Measurements from ENCODE around the gene HEPACAM2. TPM values are rescaled to one million over a fixed set of nuclear protein-coding genes. Genes with fewer than 3 reads are reported as not detected.

HEPACAM2 gene
- polyA plus RNA-seq, 2 of the 4 experiments (the other 2 are of a cell fraction) = 0.05 TPM; not detected in 1

DNA sequence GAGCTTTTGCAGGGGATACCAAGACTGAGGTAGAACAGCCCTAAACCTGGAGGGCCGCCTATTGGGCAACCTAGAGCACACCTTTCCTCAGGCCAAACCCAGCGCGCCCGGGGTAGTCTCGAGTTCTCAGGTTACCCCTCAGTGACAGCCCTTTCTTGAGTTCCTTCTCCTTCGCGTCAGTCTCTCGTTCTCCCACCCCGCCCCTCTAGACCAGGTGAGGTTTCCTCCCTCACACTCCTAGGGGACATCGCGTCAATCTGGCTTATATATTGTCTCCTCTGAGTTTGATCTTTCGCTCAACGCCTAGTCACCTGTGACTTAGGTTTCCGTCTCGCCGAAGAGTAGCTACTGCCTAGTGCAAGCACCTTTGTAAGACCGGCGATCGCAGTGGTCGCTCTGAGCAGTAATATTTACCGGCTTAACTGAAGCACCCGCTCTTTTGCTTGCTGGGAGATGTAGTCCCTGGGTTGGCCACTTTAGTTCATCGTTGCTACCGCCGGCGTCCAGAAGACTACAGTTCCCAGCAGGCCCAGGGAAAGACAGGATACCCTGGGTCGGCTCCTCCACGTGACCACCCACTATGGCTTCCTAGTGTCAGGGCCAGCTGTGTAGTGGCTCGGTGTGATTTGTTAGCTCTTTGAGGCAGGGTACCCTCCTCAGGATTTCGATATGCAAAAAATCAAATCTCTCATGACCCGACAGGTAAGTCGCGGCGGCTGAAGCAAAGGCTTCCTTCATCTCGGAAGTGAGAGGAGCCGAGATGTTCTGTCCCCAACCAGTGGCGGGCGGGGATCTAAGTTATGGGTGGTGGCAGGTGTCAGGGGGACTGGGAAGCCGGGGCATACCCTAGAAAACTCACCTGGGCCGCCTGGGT is 5.8 kb upstream of the HEPACAM2 start, which contains the start of gene VPS50 (continued):
- TF ChIP-seq, protein P1, sequence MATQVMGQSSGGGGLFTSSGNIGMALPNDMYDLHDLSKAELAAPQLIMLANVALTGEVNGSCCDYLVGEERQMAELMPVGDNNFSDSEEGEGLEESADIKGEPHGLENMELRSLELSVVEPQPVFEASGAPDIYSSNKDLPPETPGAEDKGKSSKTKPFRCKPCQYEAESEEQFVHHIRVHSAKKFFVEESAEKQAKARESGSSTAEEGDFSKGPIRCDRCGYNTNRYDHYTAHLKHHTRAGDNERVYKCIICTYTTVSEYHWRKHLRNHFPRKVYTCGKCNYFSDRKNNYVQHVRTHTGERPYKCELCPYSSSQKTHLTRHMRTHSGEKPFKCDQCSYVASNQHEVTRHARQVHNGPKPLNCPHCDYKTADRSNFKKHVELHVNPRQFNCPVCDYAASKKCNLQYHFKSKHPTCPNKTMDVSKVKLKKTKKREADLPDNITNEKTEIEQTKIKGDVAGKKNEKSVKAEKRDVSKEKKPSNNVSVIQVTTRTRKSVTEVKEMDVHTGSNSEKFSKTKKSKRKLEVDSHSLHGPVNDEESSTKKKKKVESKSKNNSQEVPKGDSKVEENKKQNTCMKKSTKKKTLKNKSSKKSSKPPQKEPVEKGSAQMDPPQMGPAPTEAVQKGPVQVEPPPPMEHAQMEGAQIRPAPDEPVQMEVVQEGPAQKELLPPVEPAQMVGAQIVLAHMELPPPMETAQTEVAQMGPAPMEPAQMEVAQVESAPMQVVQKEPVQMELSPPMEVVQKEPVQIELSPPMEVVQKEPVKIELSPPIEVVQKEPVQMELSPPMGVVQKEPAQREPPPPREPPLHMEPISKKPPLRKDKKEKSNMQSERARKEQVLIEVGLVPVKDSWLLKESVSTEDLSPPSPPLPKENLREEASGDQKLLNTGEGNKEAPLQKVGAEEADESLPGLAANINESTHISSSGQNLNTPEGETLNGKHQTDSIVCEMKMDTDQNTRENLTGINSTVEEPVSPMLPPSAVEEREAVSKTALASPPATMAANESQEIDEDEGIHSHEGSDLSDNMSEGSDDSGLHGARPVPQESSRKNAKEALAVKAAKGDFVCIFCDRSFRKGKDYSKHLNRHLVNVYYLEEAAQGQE (IDR thresholded peaks at IDR 0.05) = no peak
- TF ChIP-seq, protein P2, sequence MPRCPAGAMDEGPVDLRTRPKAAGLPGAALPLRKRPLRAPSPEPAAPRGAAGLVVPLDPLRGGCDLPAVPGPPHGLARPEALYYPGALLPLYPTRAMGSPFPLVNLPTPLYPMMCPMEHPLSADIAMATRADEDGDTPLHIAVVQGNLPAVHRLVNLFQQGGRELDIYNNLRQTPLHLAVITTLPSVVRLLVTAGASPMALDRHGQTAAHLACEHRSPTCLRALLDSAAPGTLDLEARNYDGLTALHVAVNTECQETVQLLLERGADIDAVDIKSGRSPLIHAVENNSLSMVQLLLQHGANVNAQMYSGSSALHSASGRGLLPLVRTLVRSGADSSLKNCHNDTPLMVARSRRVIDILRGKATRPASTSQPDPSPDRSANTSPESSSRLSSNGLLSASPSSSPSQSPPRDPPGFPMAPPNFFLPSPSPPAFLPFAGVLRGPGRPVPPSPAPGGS (IDR thresholded peaks at IDR 0.05) = 0 out of 3 replicates have a peak, but pooled peaks have one; percentile 38
- TF ChIP-seq RCOR1 (IDR thresholded peaks at IDR 0.05; ENCODE audit: low read depth, low read length) (no peak), KDM5A (IDR thresholded peaks at IDR 0.05) (peak; percentile 99), ZNF302 (CRISPR knock-in tag; IDR thresholded peaks at IDR 0.05) (no peak), GATA3 (IDR thresholded peaks at IDR 0.05; ENCODE audit: borderline replicate concordance) (peak; percentile 33; the same call in 1 of the 2 replicates), TFCP2L1 (CRISPR knock-in tag; IDR thresholded peaks at IDR 0.05) (no peak)

DNA sequence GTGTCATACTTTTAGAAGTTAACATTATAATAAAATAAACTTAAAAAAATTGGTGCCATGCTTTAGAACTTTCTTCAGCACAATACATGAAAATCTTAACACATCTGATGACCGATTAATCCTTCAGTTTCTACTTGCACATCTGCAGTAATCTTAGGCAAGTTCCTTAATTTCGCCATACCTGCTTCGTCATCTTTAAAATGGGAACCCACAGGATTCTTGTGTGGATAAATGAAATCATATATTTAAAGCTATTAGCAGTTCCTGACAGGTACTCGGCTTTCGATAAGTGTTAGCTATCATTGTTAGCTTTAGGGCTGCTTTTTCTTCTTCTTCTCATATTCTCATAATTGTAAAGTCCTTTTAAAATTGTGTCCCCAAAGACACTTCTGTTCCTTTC is 5.0 kb upstream of the HEPACAM2 start:
- no peak for FAIRE-seq
- H3K4me3 ChIP-seq = peak overlapping the region; percentile 58
- no peaks in the 10 kb centered on the region for H3K9me3 ChIP-seq
- ATAC-seq = no peak
- peak overlapping the region; percentile 71 to 86; a peak in 4 of 6 replicates for H3K27ac ChIP-seq
- WGBS (ENCODE audit: missing lambda C conversion rate) = 22% methylated on average over 5 of the region's 5 CpGs
- POLR2A ChIA-PET = interaction anchor here (0.6 to 1.0 kb wide), 3 partner anchors 60 to 659 kb away, joined by 3 read pairs; partner anchors contain the start of gene TFPI2
- DNase-seq (ENCODE audit: low read depth in 1 of 2, low spot score in 1 of 2) = no peak
- no peak for TF ChIP-seq HDAC2 (IDR thresholded peaks at IDR 0.05)
- TF ChIP-seq CHD4 (IDR thresholded peaks at IDR 0.05; ENCODE audit: borderline replicate concordance) = no peak
- TF ChIP-seq KDM1A (IDR thresholded peaks at IDR 0.05; ENCODE audit: low read depth) = no peak
- no peak for TF ChIP-seq POLR2A (IDR thresholded peaks at IDR 0.05; ENCODE audit: low read length)
- TF ChIP-seq HOXB13 (CRISPR knock-in tag; IDR thresholded peaks at IDR 0.05; ENCODE audit: low read depth) = no peak
- TF ChIP-seq EHMT2 (IDR thresholded peaks at IDR 0.05; ENCODE audit: low read depth) = no peak
- TF ChIP-seq, protein P3, sequence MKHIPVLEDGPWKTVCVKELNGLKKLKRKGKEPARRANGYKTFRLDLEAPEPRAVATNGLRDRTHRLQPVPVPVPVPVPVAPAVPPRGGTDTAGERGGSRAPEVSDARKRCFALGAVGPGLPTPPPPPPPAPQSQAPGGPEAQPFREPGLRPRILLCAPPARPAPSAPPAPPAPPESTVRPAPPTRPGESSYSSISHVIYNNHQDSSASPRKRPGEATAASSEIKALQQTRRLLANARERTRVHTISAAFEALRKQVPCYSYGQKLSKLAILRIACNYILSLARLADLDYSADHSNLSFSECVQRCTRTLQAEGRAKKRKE (CRISPR knock-in tag; IDR thresholded peaks at IDR 0.05; ENCODE audit: low read depth) = no peak
- no peak for TF ChIP-seq RFX5 (IDR thresholded peaks at IDR 0.05)
- peak overlapping the region; percentile 97 for H3K4me2 ChIP-seq
- CTCF ChIA-PET = interaction anchor here (0.8 to 1.0 kb wide), 2 partner anchors 14 to 183 kb away, joined by 3 read pairs; no protein-coding TSS in a partner anchor
- H3K4me1 ChIP-seq = peaks cover 15% of the 10 kb centered on the region; the same call in 2 of the 3 replicates

DNA sequence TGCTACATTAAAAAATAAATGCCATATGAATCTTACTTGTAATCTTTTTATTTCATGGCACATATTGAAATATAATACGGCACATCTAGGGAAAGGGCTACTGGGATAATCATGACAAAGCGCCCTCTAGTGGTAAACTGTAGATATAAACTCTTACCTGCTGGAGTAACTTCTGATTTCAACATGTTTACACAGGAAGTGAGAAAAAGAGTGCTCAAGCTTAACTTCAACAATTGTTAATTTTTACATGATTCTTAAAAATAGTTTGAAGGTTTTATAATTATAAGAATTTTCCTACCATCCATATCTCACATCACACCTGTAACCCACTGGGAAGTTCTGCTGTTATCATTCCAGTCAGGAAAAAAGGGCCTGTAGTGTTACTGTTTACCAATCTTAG is 2.0 kb upstream of the HEPACAM2 start:
- ChIA-PET CTCF (interaction anchor here (0.6 to 3.5 kb wide), 16 partner anchors 9 to 827 kb away, joined by 3 to 22 read pairs (median 4); no protein-coding TSS in a partner anchor), POLR2A (no interaction called here)
- H3K4me3 ChIP-seq = no peak overlapping the region
- WGBS (ENCODE audit: missing lambda C conversion rate) = 5% methylated on average over 2 of the region's 2 CpGs
- FAIRE-seq (no peak), DNase-seq (ENCODE audit: low read depth in 1 of 2, low spot score in 1 of 2) (peak; percentile 38 to 65), ATAC-seq (no peak)
- H3K4me1 ChIP-seq = peaks cover 11% of the 10 kb centered on the region; the same call in 2 of the 3 replicates
- TF ChIP-seq EP300 (IDR thresholded peaks at IDR 0.05) (no peak), KDM5A (IDR thresholded peaks at IDR 0.05) (no peak), RAD21 (conservative IDR thresholded peaks at IDR 0.05 in 1 of 2, IDR thresholded peaks at IDR 0.05 in 1 of 2) (peak; percentile 53 to 63), MAFK (IDR thresholded peaks at IDR 0.05; ENCODE audit: partially characterized antibody) (no peak), SMC3 (IDR thresholded peaks at IDR 0.05) (peak; percentile 68), TFCP2L1 (CRISPR knock-in tag; IDR thresholded peaks at IDR 0.05) (no peak)
- TF ChIP-seq, protein P4, sequence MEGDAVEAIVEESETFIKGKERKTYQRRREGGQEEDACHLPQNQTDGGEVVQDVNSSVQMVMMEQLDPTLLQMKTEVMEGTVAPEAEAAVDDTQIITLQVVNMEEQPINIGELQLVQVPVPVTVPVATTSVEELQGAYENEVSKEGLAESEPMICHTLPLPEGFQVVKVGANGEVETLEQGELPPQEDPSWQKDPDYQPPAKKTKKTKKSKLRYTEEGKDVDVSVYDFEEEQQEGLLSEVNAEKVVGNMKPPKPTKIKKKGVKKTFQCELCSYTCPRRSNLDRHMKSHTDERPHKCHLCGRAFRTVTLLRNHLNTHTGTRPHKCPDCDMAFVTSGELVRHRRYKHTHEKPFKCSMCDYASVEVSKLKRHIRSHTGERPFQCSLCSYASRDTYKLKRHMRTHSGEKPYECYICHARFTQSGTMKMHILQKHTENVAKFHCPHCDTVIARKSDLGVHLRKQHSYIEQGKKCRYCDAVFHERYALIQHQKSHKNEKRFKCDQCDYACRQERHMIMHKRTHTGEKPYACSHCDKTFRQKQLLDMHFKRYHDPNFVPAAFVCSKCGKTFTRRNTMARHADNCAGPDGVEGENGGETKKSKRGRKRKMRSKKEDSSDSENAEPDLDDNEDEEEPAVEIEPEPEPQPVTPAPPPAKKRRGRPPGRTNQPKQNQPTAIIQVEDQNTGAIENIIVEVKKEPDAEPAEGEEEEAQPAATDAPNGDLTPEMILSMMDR (IDR thresholded peaks at IDR 0.05) = peak; percentile 86
- TF ChIP-seq, protein P5, sequence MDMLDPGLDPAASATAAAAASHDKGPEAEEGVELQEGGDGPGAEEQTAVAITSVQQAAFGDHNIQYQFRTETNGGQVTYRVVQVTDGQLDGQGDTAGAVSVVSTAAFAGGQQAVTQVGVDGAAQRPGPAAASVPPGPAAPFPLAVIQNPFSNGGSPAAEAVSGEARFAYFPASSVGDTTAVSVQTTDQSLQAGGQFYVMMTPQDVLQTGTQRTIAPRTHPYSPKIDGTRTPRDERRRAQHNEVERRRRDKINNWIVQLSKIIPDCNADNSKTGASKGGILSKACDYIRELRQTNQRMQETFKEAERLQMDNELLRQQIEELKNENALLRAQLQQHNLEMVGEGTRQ (IDR thresholded peaks at IDR 0.05) = no peak
- no peaks in the 10 kb centered on the region for H3K9me3 ChIP-seq
- no peak overlapping the region for H3K27ac ChIP-seq
- H3K4me2 ChIP-seq = 0 out of 3 replicates have a peak overlapping the region, but pooled peaks have one; percentile 8
